IMR-90 (cell line): Measurements from ENCODE around the gene TAPT1. TPM values are rescaled to one million over a fixed set of nuclear protein-coding genes. Genes with fewer than 3 reads are reported as not detected.
A peak's percentile ranks its signal among the peaks of the same experiment; 100 is the strongest.

Experiments
- ATAC-seq: fragments of 200-7000 bp; cut with Tn5 transposase; 2 replicates; pipeline ENCODE4 v1.9.1; 2020; ENCODE audit warnings: low read depth, mild to moderate bottlenecking, moderate library complexity
- BruUV-seq: library from RNA; stranded (reverse); fragments of 400-500 nt; replicated peaks from 2 replicates; lab custom pipeline; 2021; lab: Mats Ljungman, UMichigan
- CTCF ChIA-PET: fragments of 300-600 bp; formaldehyde crosslinking; extraction: SDS; loops from one replicate; lab custom pipeline; 2021; ENCODE audit warnings: antibody characterized with exemption; lab: Yijun Ruan, JAX
- POLR2A ChIA-PET: fragments of 300-600 bp; sonication (Branson Sonifier 250); formaldehyde crosslinking; loops from one replicate; lab custom pipeline; 2022; ENCODE audit warnings: antibody characterized with exemption; ENCODE audit not compliant: unreplicated experiment; lab: Charles Lee
- DNase-seq: peaks from one replicate; pipeline ENCODE4 v3.0.0; 2013
- H2AFZ ChIP-seq: replicated peaks from 2 replicates; pipeline ENCODE3; 2013; ENCODE audit warnings: low read length, mild to moderate bottlenecking; ENCODE audit not compliant: poor library complexity
- H2AK5ac ChIP-seq: 2 replicates; pipeline ENCODE4 v1.6.1; 2013; ENCODE audit warnings: low read depth, low read length, inconsistent platforms
- H2AK9ac ChIP-seq: replicated peaks from 2 replicates; pipeline ENCODE3; 2013; ENCODE audit warnings: mild to moderate bottlenecking, low read depth, low read length, moderate library complexity; ENCODE audit not compliant: poor library complexity
- H2BK120ac ChIP-seq: 2 replicates; pipeline ENCODE4 v1.6.1; 2013; ENCODE audit warnings: low read depth, low read length, inconsistent platforms
- H2BK15ac ChIP-seq: 3 replicates; pipeline ENCODE4 v1.6.1; 2013; ENCODE audit warnings: low read depth, low read length, inconsistent platforms
- H2BK20ac ChIP-seq: 2 replicates; pipeline ENCODE4 v1.6.1; 2013; ENCODE audit warnings: low read depth, mild to moderate bottlenecking, inconsistent platforms, low read length, moderate library complexity
- H2BK5ac ChIP-seq: 2 replicates; pipeline ENCODE4 v1.6.1; 2013; ENCODE audit warnings: mild to moderate bottlenecking, low read depth, low read length, inconsistent platforms; ENCODE audit not compliant: poor library complexity, severe bottlenecking
- H3K14ac ChIP-seq: replicated peaks from 2 replicates; pipeline ENCODE4 v1.6.1; 2013; ENCODE audit warnings: low read depth, low read length, inconsistent platforms
- H3K18ac ChIP-seq: 2 replicates; pipeline ENCODE4 v1.6.1; 2013; ENCODE audit warnings: low read depth, low read length, control low read depth
- H3K23ac ChIP-seq: 2 replicates; pipeline ENCODE4 v1.6.1; 2013; ENCODE audit warnings: low read depth, low read length, inconsistent platforms
- H3K27ac ChIP-seq: 2 replicates; pipeline ENCODE4 v1.5.1; 2013; ENCODE audit warnings: mild to moderate bottlenecking, control low read depth, low read length; ENCODE audit not compliant: insufficient read depth
- H3K27me3 ChIP-seq: 2 replicates; pipeline ENCODE4 v1.6.1; 2013; ENCODE audit warnings: low read length; ENCODE audit not compliant: control insufficient read depth, insufficient read depth
- H3K36me3 ChIP-seq: 2 replicates; pipeline ENCODE4 v1.6.1; 2013; ENCODE audit warnings: low read length, mixed read lengths; ENCODE audit not compliant: control insufficient read depth, insufficient read depth
- H3K4ac ChIP-seq: 2 replicates; pipeline ENCODE4 v1.6.1; 2013; ENCODE audit warnings: low read depth, low read length, inconsistent platforms
- H3K4me1 ChIP-seq: 2 replicates; pipeline ENCODE4 v1.6.1; 2013; ENCODE audit warnings: low read length, mixed read lengths; ENCODE audit not compliant: control insufficient read depth, insufficient read depth
- H3K4me2 ChIP-seq: 2 replicates; pipeline ENCODE4 v1.6.1; 2013; ENCODE audit warnings: low read depth, mild to moderate bottlenecking, control low read depth, low read length, moderate library complexity
- H3K4me3 ChIP-seq: 2 replicates; pipeline ENCODE4 v1.5.1; 2013; ENCODE audit warnings: low read depth, mild to moderate bottlenecking, control low read depth, low read length, moderate library complexity; ENCODE audit not compliant: insufficient read depth
- H3K56ac ChIP-seq: 2 replicates; pipeline ENCODE4 v1.6.1; 2013; ENCODE audit warnings: low read length, inconsistent platforms; ENCODE audit not compliant: insufficient read depth; ENCODE audit errors: extremely low read depth
- H3K79me1 ChIP-seq, 2 experiments: 2 replicates each; pipeline ENCODE4 v1.6.1; 2013; ENCODE audit warnings: low read length in 2 of 2, inconsistent platforms in 1 of 2, low read depth in 1 of 2
- H3K9ac ChIP-seq: 2 replicates; pipeline ENCODE4 v1.6.1; 2013; ENCODE audit warnings: low read depth, low read length, control low read depth
- H3K9me1 ChIP-seq: 2 replicates; pipeline ENCODE4 v1.6.1; 2013; ENCODE audit warnings: low read length, inconsistent platforms; ENCODE audit not compliant: insufficient read depth
- H3K9me3 ChIP-seq: 2 replicates; pipeline ENCODE4 v1.6.1; 2013; ENCODE audit warnings: low read length; ENCODE audit not compliant: control insufficient read depth, insufficient read depth
- H4K20me1 ChIP-seq: 2 replicates; pipeline ENCODE4 v1.6.1; 2013; ENCODE audit warnings: low read length, inconsistent platforms; ENCODE audit not compliant: insufficient read depth
- H4K5ac ChIP-seq: 2 replicates; pipeline ENCODE4 v1.6.1; 2013; ENCODE audit warnings: mild to moderate bottlenecking, low read depth, low read length, control low read depth
- H4K8ac ChIP-seq, 2 experiments: 2 replicates each; pipeline ENCODE4 v1.6.1; 2013; ENCODE audit warnings: low read depth in 2 of 2, low read length in 2 of 2, control low read depth in 1 of 2, inconsistent platforms in 1 of 2
- H4K91ac ChIP-seq: 2 replicates; pipeline ENCODE4 v1.6.1; 2013; ENCODE audit warnings: low read depth, low read length, inconsistent platforms; ENCODE audit not compliant: insufficient read depth
- BHLHE40 ChIP-seq: fragments of 150-350 bp; IDR thresholded peaks from 2 replicates; pipeline ENCODE4 v1.6.1; 2016; ENCODE audit warnings: mild to moderate bottlenecking, low read depth, low read length
- CEBPB ChIP-seq: IDR thresholded peaks from 2 replicates; pipeline ENCODE4 v1.6.1; 2012; ENCODE audit warnings: low read depth, low read length, improper control_type of control experiment
- CTCF ChIP-seq: conservative IDR thresholded peaks from 2 replicates; pipeline ENCODE4 v1.5.1; 2012; ENCODE audit warnings: mild to moderate bottlenecking, low read depth, low read length, improper control_type of control experiment
- ELK1 ChIP-seq: fragments of 150-350 bp; IDR thresholded peaks from 2 replicates; pipeline ENCODE4 v1.6.1; 2016; ENCODE audit warnings: low read depth, mild to moderate bottlenecking, low read length, moderate library complexity, borderline replicate concordance
- FOS ChIP-seq: fragments of 150-350 bp; IDR thresholded peaks from 2 replicates; pipeline ENCODE4 v1.6.1; 2016; ENCODE audit warnings: low read depth, low read length
- MAFK ChIP-seq: IDR thresholded peaks from 2 replicates; pipeline ENCODE4 v1.6.1; 2012; ENCODE audit warnings: low read depth, low read length, improper control_type of control experiment
- MAZ ChIP-seq: IDR thresholded peaks from 2 replicates; pipeline ENCODE4 v1.6.1; 2012; ENCODE audit warnings: low read depth, mild to moderate bottlenecking, low read length, improper control_type of control experiment, moderate library complexity, borderline replicate concordance
- NFE2L2 ChIP-seq: fragments of 150-350 bp; IDR thresholded peaks from 2 replicates; pipeline ENCODE4 v1.6.1; 2016; ENCODE audit warnings: low read depth, mild to moderate bottlenecking, low read length
- POLR2A ChIP-seq: IDR thresholded peaks from 2 replicates; pipeline ENCODE4 v1.6.1; 2012; ENCODE audit warnings: mild to moderate bottlenecking, low read depth, low read length
- RAD21 ChIP-seq: IDR thresholded peaks from 2 replicates; pipeline ENCODE4 v1.6.1; 2012; ENCODE audit warnings: low read length, improper control_type of control experiment
- RFX5 ChIP-seq: IDR thresholded peaks from 2 replicates; pipeline ENCODE4 v1.8.0; 2012; ENCODE audit warnings: low read depth, mild to moderate bottlenecking, low read length, moderate library complexity
- SMC3 ChIP-seq: fragments of 150-350 bp; IDR thresholded peaks from 2 replicates; pipeline ENCODE4 v1.6.1; 2016; ENCODE audit warnings: low read depth, mild to moderate bottlenecking, antibody characterized with exemption, low read length, moderate library complexity
- USF2 ChIP-seq: fragments of 150-350 bp; IDR thresholded peaks from 2 replicates; pipeline ENCODE4 v1.6.1; 2017; ENCODE audit warnings: mild to moderate bottlenecking, antibody characterized with exemption, low read length, low read depth
- WGBS, 2 experiments: methylation state at CpG; one replicate each; pipeline versions ENCODE4 v1.1.5 to v1.1.7; 2013; ENCODE audit warnings: missing lambda C conversion rate in 2 of 2; ENCODE audit not compliant: insufficient read length in 1 of 2; ENCODE audit errors: extremely low coverage in 2 of 2; 5-methylcytosine and 5-hydroxymethylcytosine counted together
- dilution Hi-C: fragments of 300-500 bp; cut with HindIII; formaldehyde crosslinking; loops from one replicate; pipeline ENCODE4 v1.14.3; 2018; ENCODE audit warnings: low sequenced_read_pairs; ENCODE audit not compliant: unreplicated experiment
- in situ Hi-C: fragments of 300-500 bp; cut with MboI; formaldehyde crosslinking; loops from 3 replicates; pipeline ENCODE4 v1.14.3; 2019; ENCODE audit warnings: low sequenced_read_pairs, inconsistent platforms, mixed read lengths
- intact Hi-C: fragments of 100-400 bp; cut with micrococcal nuclease; formaldehyde crosslinking; loops from 2 replicates; pipeline ENCODE4 v1.10.0; 2022
- polyA plus RNA-seq, 3 experiments: library from polyadenylated mRNA; depleted of rRNA; stranded (reverse); fragments of >200 nt; gene quantifications; 2 replicates each; pipeline ENCODE4 v1.2.3, GENCODE V29; 2012; ENCODE audit warnings: low replicate concordance in 1 of 3
- total RNA-seq: library from RNA; depleted of rRNA; stranded (reverse); fragments of >200 nt; gene quantifications from 2 replicates; pipeline ENCODE4 v1.2.3, GENCODE V29; 2012

Gene TAPT1
- total and polyA plus RNA-seq, 2 of the 4 experiments (the other 2 are of a cell fraction), result 5.6 to 12.2 TPM

- Histone ChIP-seq H2BK15ac (peak overlapping the region; percentile 31; the same call in 1 of the 3 replicates), H3K27me3 (no peaks in the 10 kb centered on the region), H3K14ac (no peak overlapping the region), H3K23ac (0 out of 2 replicates have a peak overlapping the region, but pooled peaks have one; percentile 23), H3K18ac (peak overlapping the region; percentile 78; the same call in 1 of the 2 replicates), H4K5ac (peak overlapping the region; percentile 38; the same call in 1 of the 2 replicates), H4K8ac (peak overlapping the region in 1 of 2 experiments; percentile 36; a peak in 1 of 4 replicates), H3K4me2 (peak overlapping the region; percentile 63; the same call in 1 of the 2 replicates), H4K91ac (peak overlapping the region; percentile 43; the same call in 1 of the 2 replicates), H2AFZ (no peak overlapping the region), H3K27ac (no peak overlapping the region; the same call in 1 of the 2 replicates), H3K56ac (no peak overlapping the region), H3K9ac (no peak overlapping the region), H3K4me1 (peaks cover 15% of the 10 kb centered on the region), H3K4me3 (no peak overlapping the region), H3K36me3 (peaks cover 2% of the 10 kb centered on the region; the same call in 1 of the 2 replicates), H2BK20ac (peak overlapping the region; percentile 53; the same call in 1 of the 2 replicates), H3K9me1 (no peaks in the 10 kb centered on the region; the same call in 1 of the 2 replicates), H3K9me3 (no peaks in the 10 kb centered on the region), H3K79me1 (no peaks in the 10 kb centered on the region), H2AK5ac (peak overlapping the region; percentile 45), H2BK120ac (peak overlapping the region; percentile 60; the same call in 1 of the 2 replicates), H3K4ac (peak overlapping the region; percentile 53; the same call in 1 of the 2 replicates), H4K20me1 (no peaks in the 10 kb centered on the region), H2BK5ac (peak overlapping the region; percentile 52), H2AK9ac (no peak overlapping the region)
- in situ Hi-C loops, result no loop called here
- BruUV-seq, result no TSS peak
- intact Hi-C loops, result no loop called here
- ATAC-seq (peak; percentile 96), DNase-seq (peak; percentile 88)
- CTCF ChIA-PET, result interaction anchor here (0.5 kb wide), 1 partner anchor 54 kb away, joined by 3 read pairs; no protein-coding TSS in a partner anchor
- dilution Hi-C loops, result no loop called here
- no CpG with 5 or more reads among the region's 2 CpGs for WGBS, 2 experiments
- POLR2A ChIA-PET, result interaction anchor here (0.6 kb wide), 1 partner anchor 311 kb away, joined by 4 read pairs; no protein-coding TSS in a partner anchor
- TF ChIP-seq SMC3 (no peak), RAD21 (no peak), BHLHE40 (no peak), RFX5 (no peak), USF2 (no peak), ELK1 (no peak), CTCF (no peak), MAZ (no peak), CEBPB (peak; percentile 35; the same call in 1 of the 2 replicates), POLR2A (no peak), MAFK (no peak; the same call in 1 of the 2 replicates), NFE2L2 (no peak), FOS (peak; percentile 82)
Observed at GRCh38 chr4:16253127-16253960, 27.1 kb upstream of the TAPT1 start.
